Upper lobe of right lung (tissue), 1 donor: ENCODE data around the gene TRA2B. TPM values are rescaled to one million over a fixed set of nuclear protein-coding genes. Genes with fewer than 3 reads are reported as not detected.
"Not testable (repeated sequence)": the region's sequence is repeated elsewhere in the genome, so short reads cannot be mapped to it uniquely, and the experiment has no call there.

Experiments used
- ATAC-seq: fragments of 200-7000 bp; cut with Tn5 transposase; one replicate; pipeline ENCODE4 v1.9.1; 2020; ENCODE audit warnings: mild to moderate bottlenecking, moderate library complexity
- DNase-seq: peaks from one replicate; pipeline ENCODE4 v3.0.0-alpha.2; 2020
- H3K27ac ChIP-seq: fragments of 200-600 bp; one replicate; pipeline ENCODE4 v1.8.0; 2022
- H3K27me3 ChIP-seq: fragments of 200-600 bp; one replicate; pipeline ENCODE4 v1.8.0; 2022; ENCODE audit warnings: mild to moderate bottlenecking
- H3K36me3 ChIP-seq: fragments of 200-600 bp; one replicate; pipeline ENCODE4 v1.8.0; 2022
- H3K4me1 ChIP-seq: fragments of 200-600 bp; one replicate; pipeline ENCODE4 v1.8.0; 2022
- H3K4me3 ChIP-seq: fragments of 200-600 bp; one replicate; pipeline ENCODE4 v1.8.0; 2022; ENCODE audit warnings: mild to moderate bottlenecking
- H3K9me3 ChIP-seq: fragments of 200-600 bp; one replicate; pipeline ENCODE4 v1.8.0; 2022
- CTCF ChIP-seq: fragments of 200-600 bp; IDR thresholded peaks from one replicate; pipeline ENCODE4 v1.8.0; 2022; ENCODE audit warnings: antibody characterized with exemption
- intact Hi-C: fragments of 100-400 bp; cut with DNase I; formaldehyde crosslinking; loops from one replicate; pipeline ENCODE4 v1.11.0; 2022
- total RNA-seq: library from RNA; stranded (reverse); fragmentation: NEBNext Ultra II Directional; extraction: Animal tissue kit (Norgen Biotek cat#: 25700); gene quantifications from one replicate; pipeline ENCODE4 v1.2.1, GENCODE V29; 2021
- donor health status: DM: no; HTN: yes; CAD: no; lungs with severe emphysema.

TRA2B gene
- total RNA-seq, 1 donor from 2014 or later: 92.7 TPM

- Histone ChIP-seq H3K27ac (no peak overlapping the region), H3K4me3 (no peak overlapping the region), H3K4me1 (no peaks in the 10 kb centered on the region), H3K27me3 (no peaks in the 10 kb centered on the region), H3K36me3 (peaks cover 70% of the 10 kb centered on the region), H3K9me3 (no peaks in the 10 kb centered on the region)
- no peak for ATAC-seq
- TF ChIP-seq CTCF: no peak
- DNase-seq: no peak
- intact Hi-C loops: no loop called here
Observed at GRCh38 chr3:185914911-185915629, 22.7 kb downstream of the TRA2B start.

GRCh38 chr3:185912929-185913901, 24.6 kb downstream of the TRA2B start:
- no peak overlapping the region for H3K4me3 ChIP-seq
- no peak for ATAC-seq
- no peak for TF ChIP-seq CTCF
- peaks cover 51% of the 10 kb centered on the region for H3K36me3 ChIP-seq
- intact Hi-C loops: no loop called here
- H3K27me3 ChIP-seq: no peaks in the 10 kb centered on the region
- H3K9me3 ChIP-seq: no peaks in the 10 kb centered on the region
- H3K27ac ChIP-seq: no peak overlapping the region
- H3K4me1 ChIP-seq: no peaks in the 10 kb centered on the region
- DNase-seq: no peak

- Histone ChIP-seq H3K4me3 (no peak overlapping the region), H3K27me3 (no peaks in the 10 kb centered on the region), H3K9me3 (no peaks in the 10 kb centered on the region), H3K36me3 (peaks cover 44% of the 10 kb centered on the region), H3K27ac (no peak overlapping the region), H3K4me1 (no peaks in the 10 kb centered on the region)
- ATAC-seq (no peak), DNase-seq (no peak)
- intact Hi-C loops: no loop called here
- no peak for TF ChIP-seq CTCF
Observed at GRCh38 chr3:185912512-185912911, 25.3 kb downstream of the TRA2B start.

- DNase-seq, H3K4me3 ChIP-seq, H3K27me3 ChIP-seq, H3K9me3 ChIP-seq, H3K27ac ChIP-seq, ATAC-seq, H3K4me1 ChIP-seq, intact Hi-C loops: not testable (repeated sequence)
- H3K36me3 ChIP-seq: peaks cover 30% of the 10 kb centered on the region
Observed at GRCh38 chr3:185911076-185911448, 26.8 kb downstream of the TRA2B start.

DNA sequence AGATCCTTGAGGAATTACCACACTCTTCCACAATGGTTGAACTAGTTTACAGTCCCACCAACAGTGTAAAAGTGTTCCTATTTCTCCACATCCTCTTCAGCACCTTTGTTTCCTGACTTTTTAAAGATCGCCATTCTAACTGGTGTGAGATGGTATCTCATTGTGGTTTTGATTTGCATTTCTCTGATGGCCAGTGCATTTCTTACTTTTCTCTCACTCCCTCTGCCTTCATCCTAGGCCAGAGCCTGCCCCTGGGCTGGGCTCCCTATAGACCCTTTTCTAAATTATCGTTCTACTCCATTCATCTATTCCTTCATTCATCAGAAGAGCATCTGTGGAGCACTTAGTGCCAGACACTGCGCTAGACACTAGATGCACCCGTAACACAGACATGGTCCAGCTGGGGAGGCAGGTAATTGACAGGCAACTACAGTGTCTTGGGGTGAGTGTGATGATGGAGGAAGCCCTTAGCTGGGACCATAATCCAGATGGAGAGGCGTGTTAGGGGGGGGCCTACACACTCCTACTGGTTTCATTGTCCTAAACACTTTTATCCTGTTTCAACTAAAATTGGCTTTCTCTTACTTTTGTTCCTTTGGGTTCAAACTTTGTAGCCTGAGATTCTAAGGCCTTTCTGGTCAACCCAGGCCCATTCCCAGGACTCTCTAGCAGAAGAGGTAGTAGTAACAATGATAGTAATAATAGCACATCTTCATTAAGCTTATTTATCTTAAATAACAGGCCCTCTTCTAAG, 27.3 kb downstream of the TRA2B start:
- H3K27ac ChIP-seq, H3K4me3 ChIP-seq, DNase-seq, H3K4me1 ChIP-seq, H3K27me3 ChIP-seq, H3K9me3 ChIP-seq, intact Hi-C loops: not testable (repeated sequence)
- H3K36me3 ChIP-seq: peaks cover 24% of the 10 kb centered on the region
- ATAC-seq: peak; percentile 31

DNA sequence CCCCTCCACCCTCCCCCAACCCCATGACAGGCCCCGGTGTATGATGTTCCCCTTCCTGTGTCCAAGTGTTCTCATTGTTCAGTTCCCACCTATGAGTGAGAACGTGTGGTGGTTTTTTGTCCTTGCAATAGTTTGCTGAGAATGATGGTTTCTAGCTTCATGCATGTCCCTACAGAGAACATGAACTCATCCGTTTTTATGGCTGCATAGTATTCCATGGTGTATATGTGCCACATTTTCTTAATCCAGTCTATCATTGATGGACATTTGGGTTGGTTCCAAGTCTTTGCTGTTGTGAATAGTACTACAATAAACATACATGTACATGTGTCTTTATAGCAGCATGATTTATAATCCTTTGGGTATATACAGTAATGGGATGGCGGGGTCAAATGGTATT, 27.9 kb downstream of the TRA2B start:
- H3K4me3 ChIP-seq, H3K27ac ChIP-seq, ATAC-seq, H3K27me3 ChIP-seq, H3K9me3 ChIP-seq, intact Hi-C loops, DNase-seq, H3K4me1 ChIP-seq: not testable (repeated sequence)
- peaks cover 18% of the 10 kb centered on the region for H3K36me3 ChIP-seq
